Stimulated activated CD8-positive, alpha-beta memory T cell treated with anti-CD3 and anti-CD28 coated beads, Interleukin-2, amount 100 ng/mL, for 48 hours (primary cell): ENCODE measurements around the gene SFT2D1.

ENCODE experiments used
- DNase-seq, 2 donors: peaks; one replicate each; pipeline ENCODE4 v3.0.0-alpha.2; 2020; ENCODE audit warnings: low read depth in 2 of 2

Gene SFT2D1

DNA sequence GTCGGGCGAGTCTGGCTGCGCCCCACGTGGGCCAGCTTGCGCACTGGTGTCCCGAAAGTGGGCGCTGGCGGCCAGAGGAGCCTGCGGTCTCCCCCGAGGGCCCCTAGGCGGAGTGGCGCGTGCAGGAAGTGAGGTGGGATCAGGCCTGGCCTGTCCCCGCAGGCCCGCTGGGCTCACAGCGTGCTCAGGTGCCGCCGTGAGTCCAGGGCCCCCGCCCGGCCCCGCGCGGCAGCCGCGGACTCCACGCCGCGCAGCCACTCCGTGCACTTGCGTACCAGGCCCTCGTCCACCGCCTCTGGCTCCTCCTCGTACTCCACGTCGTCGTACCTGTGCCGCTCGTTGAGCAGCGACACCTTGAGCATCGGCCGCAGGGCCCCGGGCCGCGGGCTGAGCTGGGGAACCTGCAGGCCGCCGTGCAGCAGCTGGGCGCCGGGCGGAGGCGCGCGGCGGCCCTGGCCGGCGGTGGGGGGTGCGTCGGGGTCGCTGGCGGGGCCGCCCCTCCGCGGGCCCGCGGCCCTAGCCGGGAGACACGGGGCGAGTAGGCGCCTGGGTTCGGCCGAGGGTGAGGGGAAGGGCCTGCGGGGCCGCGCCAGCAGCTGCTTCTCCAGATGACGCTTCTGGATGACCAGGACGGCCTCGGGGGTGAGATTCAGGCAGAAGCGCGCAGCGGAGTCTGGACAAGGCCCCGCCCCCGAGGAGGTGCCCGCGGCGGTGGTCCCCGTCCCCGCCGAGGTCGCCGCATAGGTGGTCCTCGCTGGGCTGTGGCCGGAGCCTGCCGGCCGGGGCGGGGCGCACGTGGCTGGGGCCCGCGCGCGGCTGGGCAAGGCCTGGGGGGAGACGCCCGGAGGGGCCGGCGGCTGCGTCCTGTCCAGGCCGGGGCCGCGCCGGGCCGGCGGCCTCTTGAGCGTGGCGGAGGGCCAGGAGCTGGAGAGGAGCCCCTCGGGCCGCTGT lies 35.0 kb downstream of the SFT2D1 start:
- no peak for DNase-seq

DNA sequence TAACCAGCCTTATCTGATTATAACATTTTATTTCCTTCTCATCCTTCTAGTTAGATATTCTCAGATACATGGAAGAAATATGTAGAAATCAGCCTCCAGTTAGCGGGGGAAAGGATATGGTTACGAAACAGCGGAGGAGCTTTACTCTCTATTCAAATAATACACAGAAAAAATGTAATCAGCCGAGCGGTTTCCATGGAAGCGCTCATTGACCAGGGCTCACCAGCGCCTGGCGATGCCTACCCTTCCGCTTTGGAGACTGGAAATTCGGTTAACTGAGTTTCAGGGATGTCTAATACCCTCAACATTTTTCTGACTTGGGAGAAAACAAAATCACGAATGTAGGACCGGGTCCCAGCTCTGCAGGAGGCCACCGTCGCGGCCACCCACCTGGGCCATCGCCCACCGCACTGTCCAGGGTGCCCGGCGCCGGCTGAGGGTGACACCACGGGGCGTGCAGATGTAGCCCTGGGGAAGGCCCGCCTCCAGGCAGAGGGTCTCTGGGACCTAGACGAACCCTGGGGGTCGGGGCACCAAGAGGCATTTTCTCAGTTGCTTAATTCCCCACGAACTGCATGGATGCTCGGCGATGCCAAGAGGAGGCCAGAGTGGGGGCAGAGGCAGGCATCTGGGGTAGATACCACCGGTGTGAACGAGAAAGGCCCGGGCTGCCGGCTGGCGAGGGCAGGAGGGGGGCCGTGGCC lies 35.8 kb downstream of the SFT2D1 start:
- no peak for DNase-seq

DNA sequence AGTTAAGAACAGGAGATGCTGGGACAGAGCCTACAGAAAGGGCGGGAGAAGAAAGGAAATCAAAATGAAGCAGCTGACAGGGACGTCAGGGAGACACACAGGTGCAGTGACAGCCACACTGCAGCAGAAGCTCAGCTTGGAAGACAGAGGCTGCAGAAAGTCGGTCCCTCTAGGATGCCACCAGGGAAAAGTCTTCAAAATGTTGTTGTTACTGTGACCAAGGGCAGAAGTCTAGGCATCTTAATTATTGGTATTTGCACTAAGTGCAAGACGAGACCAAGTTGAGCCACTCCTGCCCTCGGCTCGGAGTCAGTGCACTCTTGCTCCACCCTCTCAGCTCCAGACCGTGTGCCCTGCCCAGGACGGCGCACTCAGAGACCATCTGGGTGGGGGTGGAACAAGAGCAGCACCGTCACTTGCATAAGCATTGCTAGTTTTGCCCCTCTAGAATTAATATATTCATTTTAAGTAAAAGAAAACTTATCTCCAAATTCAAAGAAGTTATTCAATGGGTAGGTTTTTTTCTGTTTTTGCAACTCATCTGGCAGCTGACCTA lies 36.7 kb downstream of the SFT2D1 start:
- DNase-seq = no peak

DNA sequence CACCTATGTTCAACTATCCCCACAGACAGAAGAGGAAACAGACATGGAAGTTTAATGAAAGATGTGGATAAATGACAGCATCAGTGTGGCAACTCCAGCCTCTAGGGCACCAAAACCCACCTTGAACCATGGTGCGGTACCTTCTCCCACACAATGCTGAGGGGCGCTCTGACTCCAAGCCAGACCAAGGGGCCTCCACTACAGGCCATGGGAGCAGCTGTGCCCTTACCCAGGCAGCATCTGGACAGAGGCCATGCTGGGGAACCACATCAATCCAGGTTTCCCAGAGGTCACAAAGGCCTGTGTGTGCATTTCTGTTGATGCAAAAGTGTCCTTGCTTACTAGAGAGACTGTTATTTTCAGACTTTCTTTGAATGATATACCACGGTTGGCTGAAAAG lies 38.2 kb downstream of the SFT2D1 start:
- DNase-seq = no peak

DNA sequence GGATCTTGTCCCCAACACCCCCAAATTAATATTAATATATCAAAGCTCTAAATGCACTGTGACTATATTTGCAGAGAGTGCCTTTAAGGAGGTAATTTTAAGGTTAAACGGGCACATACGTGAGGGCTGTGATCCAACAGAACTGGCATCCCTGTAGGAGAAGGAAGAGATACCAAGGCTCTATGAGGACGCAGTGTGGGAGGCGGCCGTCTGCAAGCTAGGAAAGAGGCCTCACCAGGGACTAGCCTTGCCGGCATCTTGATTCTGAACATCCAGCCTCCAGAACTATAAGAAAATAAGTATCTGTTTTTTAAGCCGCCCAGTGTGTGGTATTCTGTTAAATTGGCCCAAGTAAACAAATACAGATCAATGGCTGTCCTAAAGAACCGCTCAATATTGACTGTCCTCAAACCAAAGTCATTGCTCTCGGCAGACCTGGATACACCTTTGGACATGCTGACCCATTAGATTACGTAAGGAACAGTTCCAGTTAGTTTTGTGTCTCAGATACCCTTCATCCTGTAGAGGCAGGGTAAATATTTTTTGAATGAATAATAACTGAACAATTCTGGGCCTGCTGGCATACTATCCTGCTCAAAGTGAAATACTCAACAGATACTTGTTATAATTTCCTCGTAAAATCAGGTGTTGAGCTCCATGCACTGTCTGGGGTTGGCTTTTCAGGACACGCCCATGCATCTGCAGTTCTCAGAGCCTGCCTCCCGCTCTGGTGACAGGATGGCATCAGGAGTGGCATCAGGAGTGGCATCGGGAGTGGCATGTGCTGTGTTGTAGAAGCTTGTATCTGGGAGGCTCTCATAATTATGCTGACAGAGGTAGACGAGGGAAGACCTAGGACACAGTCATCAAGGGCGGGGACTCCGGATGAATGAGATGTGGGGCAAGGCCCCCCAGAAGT lies 40.5 kb downstream of the SFT2D1 start:
- no peak for DNase-seq

DNA sequence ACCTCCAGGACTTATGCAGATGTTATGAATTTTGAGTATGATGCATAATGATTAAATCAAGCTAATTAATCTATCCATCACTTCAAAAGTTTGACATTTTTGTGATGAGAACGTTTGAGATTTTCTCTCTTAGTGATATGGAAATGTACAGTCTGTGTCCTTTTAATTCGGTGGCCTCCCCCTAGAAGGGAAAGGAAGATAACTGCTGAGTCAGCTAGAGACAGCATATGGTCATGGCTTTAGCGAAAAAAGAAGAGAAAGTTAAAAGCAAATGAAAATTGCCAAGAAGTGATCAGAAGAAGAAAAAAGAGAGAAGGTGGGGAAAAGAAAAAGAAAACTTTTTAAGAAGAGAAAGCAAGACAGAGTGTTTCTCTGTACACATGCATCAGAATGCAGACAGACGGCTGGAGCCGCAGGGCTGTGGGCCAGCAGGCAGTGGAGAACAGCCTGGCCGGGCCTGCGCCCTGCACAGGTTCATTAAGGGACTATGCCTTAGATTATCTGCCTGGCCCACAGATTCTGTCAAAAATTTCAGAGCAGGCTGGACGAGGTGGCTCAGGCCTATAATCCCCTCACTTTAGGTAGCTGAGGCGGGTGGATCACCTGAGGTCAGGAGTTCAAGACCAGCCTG lies 41.9 kb downstream of the SFT2D1 start:
- DNase-seq = no peak

DNA sequence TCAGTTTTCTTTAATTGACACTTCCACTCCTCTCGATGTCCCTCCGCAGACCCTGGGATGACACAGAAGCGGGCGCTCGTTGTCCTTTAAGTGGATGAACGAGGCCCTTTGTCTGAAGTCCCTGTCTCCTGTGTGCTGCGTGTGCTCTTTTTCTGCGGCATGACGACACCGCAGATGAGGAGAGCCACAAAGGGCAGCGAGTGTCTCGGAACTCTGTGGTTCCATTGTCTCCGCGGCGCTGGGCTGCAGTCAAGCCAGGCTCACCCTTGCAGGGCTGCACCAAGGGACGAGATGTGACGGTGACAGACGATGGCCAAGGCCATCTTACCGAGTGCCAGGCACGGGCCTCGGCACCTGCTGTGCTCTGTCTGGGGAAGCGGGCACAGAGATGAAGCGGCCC lies 44.7 kb downstream of the SFT2D1 start:
- DNase-seq = no peak

DNA sequence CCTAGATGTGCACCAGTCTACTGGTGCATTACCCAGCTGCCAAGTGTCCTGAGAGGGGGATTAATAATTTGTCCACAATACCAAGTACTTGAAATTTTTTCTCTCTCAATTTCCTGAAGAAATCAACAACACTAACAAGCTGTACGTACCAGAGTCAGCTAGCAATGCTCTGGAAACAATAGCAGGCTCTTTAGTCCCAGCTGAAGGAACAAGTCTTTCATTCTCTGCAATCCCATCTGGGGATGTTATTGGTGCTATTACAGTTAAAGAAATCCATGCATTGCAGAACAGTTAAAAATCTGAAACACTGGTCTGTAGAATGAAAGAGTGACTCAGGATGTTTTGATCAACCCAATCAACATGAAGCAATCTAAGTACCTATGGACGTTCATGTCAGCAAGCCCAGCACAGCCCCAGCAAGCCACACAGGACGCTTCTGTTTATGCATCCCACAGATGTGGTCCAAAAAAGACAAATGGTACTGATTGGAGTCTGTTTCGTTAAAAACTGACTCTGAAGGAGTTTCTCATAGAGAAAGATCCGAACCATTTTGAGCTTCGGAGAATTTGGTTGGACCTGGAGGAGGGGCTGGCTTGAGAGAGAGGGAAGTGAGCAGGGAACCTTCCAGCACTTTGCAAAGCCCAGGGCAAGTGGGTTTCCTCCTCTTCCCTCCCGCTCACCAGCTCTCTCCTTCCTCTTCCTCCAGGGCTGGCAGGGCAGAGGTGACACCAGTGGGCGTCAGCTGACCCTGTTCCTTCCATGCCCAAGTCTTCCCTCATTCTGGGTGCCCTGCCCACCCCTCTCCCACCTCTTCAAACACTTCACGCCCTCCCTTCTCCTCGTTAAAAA lies 46.1 kb downstream of the SFT2D1 start:
- DNase-seq = no peak

DNA sequence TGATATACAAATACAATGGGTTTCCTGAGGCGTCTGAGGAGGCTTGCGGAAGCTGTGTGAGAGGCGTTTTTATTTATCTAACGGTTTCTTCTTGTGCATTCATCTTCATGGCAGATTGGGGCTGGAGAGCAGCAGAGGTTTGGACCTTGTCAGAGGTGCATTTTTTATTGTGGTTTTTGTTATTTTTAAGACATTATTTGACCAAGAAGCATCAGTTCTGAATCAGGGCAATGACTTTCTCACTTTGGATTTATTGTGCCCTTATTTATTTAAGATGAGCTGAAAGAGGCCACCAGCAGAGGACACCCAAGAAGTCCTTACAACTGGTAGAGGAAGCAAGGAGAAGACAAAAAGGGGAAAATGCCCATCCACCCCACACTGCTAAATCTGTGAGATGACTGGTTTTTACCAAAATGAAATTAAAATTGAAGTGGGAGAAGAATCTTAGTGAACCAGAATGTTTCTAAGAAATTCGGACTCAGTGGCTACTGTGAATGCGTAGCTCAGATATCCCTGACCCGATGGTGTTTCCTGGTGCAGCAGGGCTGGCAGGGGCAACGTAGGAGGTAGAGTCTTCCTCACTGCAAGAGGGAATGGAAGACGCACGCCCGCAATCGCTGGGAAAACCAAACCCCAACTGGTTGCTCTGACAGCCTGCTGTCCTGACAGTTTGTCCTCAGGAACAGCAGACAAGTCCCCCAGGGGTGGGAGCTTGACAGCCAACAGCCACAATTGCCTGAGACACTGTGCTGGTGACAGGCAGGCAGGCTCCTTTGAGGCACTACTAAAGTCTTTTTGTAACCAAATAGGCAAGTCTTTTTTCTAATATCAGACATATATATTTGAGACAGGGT lies 48.4 kb downstream of the SFT2D1 start:
- no peak for DNase-seq

DNA sequence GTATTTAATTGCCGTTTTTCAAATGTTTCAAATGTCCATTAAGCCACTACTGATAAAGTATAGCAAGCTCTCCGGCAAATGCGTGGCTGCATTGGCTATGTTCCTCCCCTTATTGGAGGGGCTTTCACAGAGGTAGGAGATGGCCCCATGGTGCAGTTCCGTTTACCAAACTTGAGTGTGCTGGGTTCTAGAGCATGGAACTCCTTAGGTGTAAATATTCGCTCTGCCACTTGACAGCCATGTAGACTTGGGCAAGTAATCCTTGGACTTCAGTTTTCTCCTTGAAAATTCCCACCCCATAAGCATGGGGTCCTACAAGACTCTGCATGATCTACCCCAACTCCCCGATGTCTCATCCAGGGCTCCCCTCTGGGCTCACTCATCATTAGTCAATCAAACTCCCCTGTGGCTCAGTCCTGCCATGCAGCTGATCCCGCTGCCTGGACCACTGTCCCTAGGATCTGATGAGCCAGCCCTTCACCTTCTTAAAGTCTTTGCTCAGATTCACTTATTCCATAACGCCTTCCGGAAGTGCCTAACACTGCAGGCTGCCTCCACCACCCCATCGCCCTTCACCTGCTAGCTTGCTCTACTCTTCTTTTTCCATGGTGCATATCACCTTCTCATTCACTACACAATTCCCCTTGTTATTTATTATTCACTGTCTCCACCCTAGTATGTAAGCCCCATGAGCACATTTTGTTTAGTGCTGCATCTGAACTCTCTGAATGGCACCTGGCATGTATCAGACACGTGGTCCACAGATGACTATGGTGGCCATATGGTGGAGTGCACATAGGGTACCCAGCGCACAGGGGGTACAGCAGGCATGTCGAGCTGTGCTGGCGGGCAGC lies 52.9 kb downstream of the SFT2D1 start:
- no peak for DNase-seq

DNA sequence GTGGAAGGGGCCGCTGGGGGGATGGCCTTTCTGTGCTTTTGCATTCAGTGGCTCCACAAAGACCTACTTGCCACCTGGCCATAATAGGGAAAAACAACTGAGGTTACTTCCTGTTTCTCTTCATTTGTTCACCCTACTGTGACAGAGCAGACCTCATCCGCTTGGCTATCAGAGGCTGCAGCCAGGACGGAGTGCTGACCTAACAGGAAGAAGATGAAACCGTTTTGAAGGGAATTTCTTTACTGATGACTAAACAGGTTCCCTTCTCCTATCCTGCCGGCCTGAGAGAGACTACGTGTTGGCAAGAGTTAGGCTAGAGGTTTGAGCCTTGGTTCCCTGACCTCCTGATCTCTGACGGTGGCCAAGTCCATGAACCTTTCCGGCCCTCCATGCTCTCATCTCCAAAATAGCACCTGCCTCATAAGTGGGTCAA lies 55.5 kb downstream of the SFT2D1 start:
- DNase-seq = no peak

DNA sequence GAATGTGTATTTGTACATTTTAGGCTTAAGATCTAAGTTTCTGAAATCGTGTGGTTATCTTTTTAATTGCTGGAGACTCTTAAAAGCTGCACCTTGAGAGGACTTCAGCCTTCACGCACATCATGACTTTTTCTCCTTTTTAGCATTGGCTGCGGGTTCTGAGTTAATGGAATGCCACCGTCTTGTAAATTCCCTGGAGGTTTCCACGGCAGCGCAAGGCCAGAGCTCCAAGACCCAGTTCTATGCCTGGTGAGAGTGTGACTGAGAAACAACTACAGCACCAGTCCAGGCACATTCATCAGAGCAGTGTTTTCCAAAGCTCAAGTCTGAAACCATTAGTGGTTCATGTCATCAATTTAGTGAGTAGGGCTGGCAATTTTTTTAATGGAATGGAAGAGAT lies 57.1 kb downstream of the SFT2D1 start:
- no peak for DNase-seq

DNA sequence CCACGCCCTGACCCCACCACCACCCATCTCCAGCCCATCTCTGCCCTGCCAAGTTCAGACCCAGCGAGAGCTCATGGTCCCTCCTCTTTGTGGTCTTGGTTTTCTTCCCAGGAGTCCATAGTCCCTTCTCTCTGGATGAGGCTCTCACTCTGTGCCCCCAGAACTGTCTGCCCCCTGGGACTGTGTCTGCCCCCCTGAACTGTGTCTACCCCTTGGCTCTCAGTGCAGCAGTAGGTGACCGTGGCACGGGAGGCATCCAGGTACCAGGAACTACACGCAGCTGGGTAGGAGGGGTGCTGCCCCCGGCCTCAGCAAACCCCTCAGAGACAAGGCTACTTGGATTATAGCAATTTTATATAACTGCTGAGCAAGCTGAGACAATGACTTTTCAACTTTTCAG lies 57.7 kb downstream of the SFT2D1 start:
- DNase-seq = no peak

DNA sequence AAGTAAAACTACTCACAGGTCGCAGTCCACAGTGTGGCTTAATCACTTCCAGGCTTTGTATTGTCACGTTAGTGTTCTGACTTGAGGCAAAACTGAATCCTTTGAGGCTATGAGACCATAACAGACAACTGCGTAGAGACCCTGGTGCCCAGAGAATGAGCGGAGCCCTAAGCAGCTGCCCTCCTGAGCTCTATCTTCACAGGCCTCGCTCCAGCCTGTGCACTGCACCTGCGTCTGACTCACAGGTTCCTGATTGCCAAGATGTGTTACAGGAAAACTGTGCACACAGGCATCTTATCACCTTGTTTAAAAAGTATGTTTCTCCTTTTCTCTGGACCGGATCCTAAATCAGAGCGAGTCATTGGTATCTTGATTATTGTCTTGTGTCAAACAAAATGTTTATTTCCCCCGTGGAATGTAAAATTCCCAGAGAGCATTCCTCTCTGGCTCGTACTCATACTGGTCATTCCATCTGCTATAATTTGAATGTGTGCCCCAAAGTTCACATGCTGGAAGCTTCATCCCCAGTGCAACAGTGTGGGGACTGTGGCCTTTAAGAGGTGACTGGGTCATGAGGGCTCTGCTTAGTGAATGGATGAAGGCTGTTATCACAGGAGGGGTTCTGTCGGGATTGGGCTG lies 59.8 kb downstream of the SFT2D1 start:
- DNase-seq = no peak

DNA sequence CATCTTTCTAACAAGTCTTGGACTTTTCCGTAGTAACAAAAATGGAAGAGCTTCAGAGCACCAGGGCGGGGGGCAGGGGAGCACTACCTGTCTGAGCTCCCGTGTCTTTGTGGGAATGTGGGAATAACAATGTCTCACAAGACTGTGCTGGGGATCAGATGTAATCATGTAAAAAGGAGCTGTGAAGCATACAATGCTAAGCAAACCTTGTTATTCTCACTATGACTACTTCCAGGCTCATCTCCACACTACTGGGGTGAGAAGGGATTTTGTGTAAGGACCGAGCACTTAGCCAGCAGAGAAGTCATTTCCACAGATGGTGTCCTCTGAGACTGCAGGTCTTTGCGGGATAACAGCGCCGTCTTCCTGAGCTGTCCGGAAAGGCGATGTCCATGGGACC lies 61.2 kb downstream of the SFT2D1 start:
- DNase-seq = no peak

DNA sequence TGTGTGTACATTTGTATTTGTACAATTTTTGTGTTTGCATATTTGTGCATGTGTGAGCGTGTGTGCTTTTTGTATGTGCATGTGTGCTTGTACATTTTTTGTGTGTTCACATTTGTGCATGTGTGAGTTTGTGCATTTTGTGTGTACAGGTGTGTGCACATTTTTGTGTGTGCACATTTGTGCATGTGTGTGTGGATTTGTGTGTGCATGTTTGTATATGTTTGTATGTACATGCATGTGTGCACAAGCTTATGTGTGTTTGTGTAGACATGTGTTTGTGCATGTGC lies 63.0 kb downstream of the SFT2D1 start:
- no peak for DNase-seq

DNA sequence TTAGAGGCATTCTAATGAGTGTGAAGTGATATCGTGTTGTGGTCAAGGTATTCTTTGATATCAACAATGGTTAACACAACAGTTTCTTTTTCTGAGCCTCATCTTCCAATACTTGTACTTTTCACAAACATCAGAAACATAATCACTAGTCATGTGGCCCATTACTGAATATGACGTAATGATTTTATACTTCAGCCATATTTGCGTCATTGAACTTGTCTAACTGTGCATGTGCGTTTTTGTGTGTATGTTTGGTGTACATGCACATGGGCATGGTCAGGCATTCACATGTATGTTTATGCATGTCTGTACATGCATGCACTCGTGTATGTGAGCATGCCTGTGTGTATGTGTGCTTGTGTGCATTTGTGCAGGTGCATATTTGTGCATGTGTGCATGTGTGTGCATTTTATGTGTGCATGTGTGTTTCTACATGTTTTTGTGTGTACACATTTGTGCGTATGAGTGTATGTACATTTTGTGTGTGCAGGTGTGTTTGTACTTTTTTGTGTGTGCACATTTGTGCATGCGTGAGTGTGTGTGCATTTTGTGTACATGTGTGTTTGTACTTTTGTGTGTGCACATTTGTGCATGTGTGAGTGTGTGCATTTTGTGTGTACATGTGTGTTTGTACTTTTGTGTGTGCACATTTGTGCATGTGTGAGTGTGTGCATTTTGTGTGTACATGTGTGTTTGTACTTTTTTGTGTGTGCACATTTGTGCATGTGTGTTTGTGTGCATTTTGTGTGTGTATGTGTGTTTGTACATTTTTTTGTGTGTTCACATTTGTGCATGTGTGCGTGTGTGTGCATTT lies 63.6 kb downstream of the SFT2D1 start:
- DNase-seq = no peak
